GM12892 (cell line): ENCODE data around the gene FRAS1.

Experiments used
- POLR2A ChIP-seq: IDR thresholded peaks from 2 replicates; pipeline ENCODE4 v1.6.1; 2011; ENCODE audit warnings: low read depth, low read length, control low read depth
- POLR2AphosphoS5 ChIP-seq: IDR thresholded peaks from 2 replicates; pipeline ENCODE4 v1.6.1; 2011; ENCODE audit warnings: low read depth, low read length, control low read depth
- TAF1 ChIP-seq: IDR thresholded peaks from 2 replicates; pipeline ENCODE4 v1.6.1; 2011; ENCODE audit warnings: low read depth, mild to moderate bottlenecking, control low read depth, low read length, borderline replicate concordance

DNA sequence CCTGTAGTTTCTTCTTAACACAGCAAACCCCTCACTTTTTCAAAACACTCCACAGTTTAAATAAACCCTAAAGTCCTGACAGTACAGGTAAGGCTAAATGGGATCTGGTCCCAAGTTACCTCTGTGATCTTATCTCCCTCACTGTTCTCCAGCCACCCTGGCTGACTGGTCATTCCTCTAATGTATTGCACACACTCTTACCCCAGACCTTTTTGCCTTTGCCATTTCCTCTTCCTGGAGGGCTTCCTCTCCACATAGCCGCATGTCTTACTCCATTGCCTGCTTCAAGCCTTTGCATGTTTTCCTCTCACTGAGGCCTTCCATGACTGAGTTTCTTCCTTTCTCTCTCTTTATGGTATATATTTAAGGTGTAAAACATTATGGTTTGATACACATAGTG is 474.9 kb downstream of the FRAS1 start:
- no peak for TF ChIP-seq POLR2A
- TF ChIP-seq TAF1 = no peak
- no peak for TF ChIP-seq POLR2AphosphoS5
